HG03064 (cell line): Measurements from ENCODE around the gene ITGA11.

Experiments
- ATAC-seq: cut with Tn5 transposase; IDR thresholded peaks from one replicate; pipeline ENCODE4 v1.9.1; 2021; ENCODE audit warnings: low read depth; ENCODE audit not compliant: unreplicated experiment

The ITGA11 gene

GRCh38 chr15:68314563-68314962 is 117.4 kb downstream of the ITGA11 start:
- ATAC-seq, result no peak

- no peak for ATAC-seq
These were observed 118.2 kb downstream of the ITGA11 start for GRCh38 chr15:68313501-68314410.

GRCh38 chr15:68312701-68313204 is 119.2 kb downstream of the ITGA11 start:
- ATAC-seq, result no peak

GRCh38 chr15:68311859-68312557 is 120.0 kb downstream of the ITGA11 start:
- ATAC-seq, result no peak

- ATAC-seq, result no peak
These were observed 120.5 kb downstream of the ITGA11 start for GRCh38 chr15:68311464-68311835.

- no peak for ATAC-seq
These were observed 121.0 kb downstream of the ITGA11 start for GRCh38 chr15:68310804-68311463.

- ATAC-seq, result no peak
These were observed 121.7 kb downstream of the ITGA11 start for GRCh38 chr15:68310178-68310803.

- ATAC-seq, result no peak
These were observed 122.9 kb downstream of the ITGA11 start for GRCh38 chr15:68309024-68309423.

- ATAC-seq, result no peak
These were observed 124.6 kb downstream of the ITGA11 start for GRCh38 chr15:68307131-68307928.

GRCh38 chr15:68305420-68305871 is 126.5 kb downstream of the ITGA11 start:
- no peak for ATAC-seq

- ATAC-seq, result no peak
These were observed 127.2 kb downstream of the ITGA11 start for GRCh38 chr15:68304589-68305337.

GRCh38 chr15:68303560-68304436 is 128.2 kb downstream of the ITGA11 start:
- no peak for ATAC-seq

- no peak for ATAC-seq
These were observed 128.8 kb downstream of the ITGA11 start for GRCh38 chr15:68303134-68303533.

- ATAC-seq, result no peak
These were observed 129.2 kb downstream of the ITGA11 start for GRCh38 chr15:68302729-68303128.

- no peak for ATAC-seq
These were observed 130.7 kb downstream of the ITGA11 start for GRCh38 chr15:68301301-68301700.

GRCh38 chr15:68300115-68300940 is 131.6 kb downstream of the ITGA11 start:
- no peak for ATAC-seq

GRCh38 chr15:68299436-68299835 is 132.5 kb downstream of the ITGA11 start:
- ATAC-seq, result no peak
